ENCODE data around the gene C3orf22. TPM values are rescaled to one million over a fixed set of nuclear protein-coding genes. Genes with fewer than 3 reads are reported as not detected.

Gene C3orf22
- polyA plus RNA-seq, 1 donor from 2014 or later, result not detected

DNA sequence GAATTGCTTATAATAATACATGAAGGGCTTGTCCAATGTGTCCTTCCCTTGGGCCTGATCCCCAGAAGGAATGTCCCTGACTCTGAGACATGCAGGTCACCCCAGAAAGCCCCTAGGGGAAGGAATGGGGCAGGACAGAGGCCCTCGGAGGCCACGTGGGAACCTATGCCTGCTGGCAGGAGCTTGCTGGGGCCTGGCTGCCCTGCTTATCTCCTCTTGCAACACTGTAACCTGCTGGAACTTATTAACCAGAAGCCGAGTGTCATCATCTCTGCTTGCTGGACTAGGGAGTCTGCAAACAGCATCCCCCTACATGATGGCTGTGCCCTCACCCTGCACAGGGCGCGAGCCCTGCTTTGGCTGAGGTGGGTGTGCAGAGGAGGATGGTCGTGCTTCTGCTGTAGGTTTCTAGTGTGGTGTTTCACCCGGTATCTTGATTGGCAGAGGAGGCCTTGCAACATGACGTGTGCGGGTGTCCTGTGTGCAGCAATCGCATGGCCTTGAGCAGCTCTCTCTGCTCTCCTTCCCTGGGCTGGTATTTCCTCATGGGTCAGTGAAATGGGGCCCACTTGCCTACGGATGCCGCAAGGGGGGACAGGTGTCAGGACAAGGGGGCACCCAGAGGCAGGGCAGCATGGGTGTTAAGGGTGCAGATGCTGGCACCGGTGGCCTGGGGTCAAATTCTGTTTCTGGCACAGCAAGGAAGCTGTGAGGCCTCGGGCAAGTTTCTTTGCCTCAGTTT lies 29.8 kb downstream of the C3orf22 start:
- TF ChIP-seq SMC3 (conservative IDR thresholded peaks at IDR 0.05; ENCODE audit: poor library complexity) (no peak), POLR2AphosphoS5 (IDR thresholded peaks at IDR 0.05) (no peak), MXI1 (conservative IDR thresholded peaks at IDR 0.05; ENCODE audit: poor library complexity, severe bottlenecking) (no peak), RAD21 (conservative IDR thresholded peaks at IDR 0.05) (no peak), TAF1 (IDR thresholded peaks at IDR 0.05; ENCODE audit: low read depth) (no peak), EZH2 (IDR thresholded peaks at IDR 0.05; ENCODE audit: borderline replicate concordance, insufficient read depth, low read length, poor library complexity, severe bottlenecking) (no peak), EP300 (conservative IDR thresholded peaks at IDR 0.05; ENCODE audit: poor library complexity, severe bottlenecking) (no peak)
- TF ChIP-seq, protein P1, sequence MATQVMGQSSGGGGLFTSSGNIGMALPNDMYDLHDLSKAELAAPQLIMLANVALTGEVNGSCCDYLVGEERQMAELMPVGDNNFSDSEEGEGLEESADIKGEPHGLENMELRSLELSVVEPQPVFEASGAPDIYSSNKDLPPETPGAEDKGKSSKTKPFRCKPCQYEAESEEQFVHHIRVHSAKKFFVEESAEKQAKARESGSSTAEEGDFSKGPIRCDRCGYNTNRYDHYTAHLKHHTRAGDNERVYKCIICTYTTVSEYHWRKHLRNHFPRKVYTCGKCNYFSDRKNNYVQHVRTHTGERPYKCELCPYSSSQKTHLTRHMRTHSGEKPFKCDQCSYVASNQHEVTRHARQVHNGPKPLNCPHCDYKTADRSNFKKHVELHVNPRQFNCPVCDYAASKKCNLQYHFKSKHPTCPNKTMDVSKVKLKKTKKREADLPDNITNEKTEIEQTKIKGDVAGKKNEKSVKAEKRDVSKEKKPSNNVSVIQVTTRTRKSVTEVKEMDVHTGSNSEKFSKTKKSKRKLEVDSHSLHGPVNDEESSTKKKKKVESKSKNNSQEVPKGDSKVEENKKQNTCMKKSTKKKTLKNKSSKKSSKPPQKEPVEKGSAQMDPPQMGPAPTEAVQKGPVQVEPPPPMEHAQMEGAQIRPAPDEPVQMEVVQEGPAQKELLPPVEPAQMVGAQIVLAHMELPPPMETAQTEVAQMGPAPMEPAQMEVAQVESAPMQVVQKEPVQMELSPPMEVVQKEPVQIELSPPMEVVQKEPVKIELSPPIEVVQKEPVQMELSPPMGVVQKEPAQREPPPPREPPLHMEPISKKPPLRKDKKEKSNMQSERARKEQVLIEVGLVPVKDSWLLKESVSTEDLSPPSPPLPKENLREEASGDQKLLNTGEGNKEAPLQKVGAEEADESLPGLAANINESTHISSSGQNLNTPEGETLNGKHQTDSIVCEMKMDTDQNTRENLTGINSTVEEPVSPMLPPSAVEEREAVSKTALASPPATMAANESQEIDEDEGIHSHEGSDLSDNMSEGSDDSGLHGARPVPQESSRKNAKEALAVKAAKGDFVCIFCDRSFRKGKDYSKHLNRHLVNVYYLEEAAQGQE (IDR thresholded peaks at IDR 0.05; ENCODE audit: borderline replicate concordance), result no peak
- TF ChIP-seq, protein P2, sequence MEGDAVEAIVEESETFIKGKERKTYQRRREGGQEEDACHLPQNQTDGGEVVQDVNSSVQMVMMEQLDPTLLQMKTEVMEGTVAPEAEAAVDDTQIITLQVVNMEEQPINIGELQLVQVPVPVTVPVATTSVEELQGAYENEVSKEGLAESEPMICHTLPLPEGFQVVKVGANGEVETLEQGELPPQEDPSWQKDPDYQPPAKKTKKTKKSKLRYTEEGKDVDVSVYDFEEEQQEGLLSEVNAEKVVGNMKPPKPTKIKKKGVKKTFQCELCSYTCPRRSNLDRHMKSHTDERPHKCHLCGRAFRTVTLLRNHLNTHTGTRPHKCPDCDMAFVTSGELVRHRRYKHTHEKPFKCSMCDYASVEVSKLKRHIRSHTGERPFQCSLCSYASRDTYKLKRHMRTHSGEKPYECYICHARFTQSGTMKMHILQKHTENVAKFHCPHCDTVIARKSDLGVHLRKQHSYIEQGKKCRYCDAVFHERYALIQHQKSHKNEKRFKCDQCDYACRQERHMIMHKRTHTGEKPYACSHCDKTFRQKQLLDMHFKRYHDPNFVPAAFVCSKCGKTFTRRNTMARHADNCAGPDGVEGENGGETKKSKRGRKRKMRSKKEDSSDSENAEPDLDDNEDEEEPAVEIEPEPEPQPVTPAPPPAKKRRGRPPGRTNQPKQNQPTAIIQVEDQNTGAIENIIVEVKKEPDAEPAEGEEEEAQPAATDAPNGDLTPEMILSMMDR (IDR thresholded peaks at IDR 0.05; ENCODE audit: poor library complexity, severe bottlenecking), result no peak
- Histone ChIP-seq H3K9ac (ENCODE audit: low read length) (no peak overlapping the region), H4K20me1 (ENCODE audit: insufficient read depth) (no peaks in the 10 kb centered on the region), H3K9me3 (ENCODE audit: low read length) (no peaks in the 10 kb centered on the region), H3K4me3 (ENCODE audit: low read length) (no peak overlapping the region), H3K27me3 (ENCODE audit: insufficient read depth, low read depth, low read length) (peaks cover 10% of the 10 kb centered on the region), H3K36me3 (ENCODE audit: insufficient read depth, low read length) (no peaks in the 10 kb centered on the region), H3F3A (ENCODE audit: insufficient read depth, low read length, poor library complexity, severe bottlenecking) (no peaks in the 10 kb centered on the region), H2AFZ (ENCODE audit: low read depth, low read length) (no peak overlapping the region), H3K9me2 (ENCODE audit: insufficient read depth, low read length) (no peaks in the 10 kb centered on the region), H3K79me2 (replicated peaks; ENCODE audit: insufficient read depth, low read length) (no peaks in the 10 kb centered on the region), H3K27ac (ENCODE audit: low read length) (no peak overlapping the region), H3K4me2 (ENCODE audit: low read length) (no peak overlapping the region)

DNA sequence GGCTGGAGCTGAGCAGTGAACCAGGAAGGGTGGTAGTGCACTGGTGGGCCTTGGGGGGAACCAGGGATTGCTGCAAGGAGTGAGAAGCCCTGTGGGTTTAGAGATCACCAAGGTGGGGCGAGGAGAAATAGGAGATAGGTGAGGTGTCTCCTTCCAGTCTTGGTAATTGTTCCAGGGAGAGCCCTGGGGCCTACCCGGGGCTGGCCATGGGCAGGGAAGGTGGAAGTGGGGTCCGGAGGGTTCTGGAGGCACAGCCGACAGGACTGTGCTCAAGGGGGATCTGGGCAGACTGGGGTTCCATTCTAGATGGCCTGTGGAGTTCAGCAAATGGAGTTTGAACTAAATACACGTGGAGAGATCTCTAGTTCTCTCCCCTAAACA lies 30.3 kb downstream of the C3orf22 start:
- H3K27me3 ChIP-seq (ENCODE audit: insufficient read depth, low read depth, low read length), result peaks cover 15% of the 10 kb centered on the region
- H3K9ac ChIP-seq (ENCODE audit: low read length), result no peak overlapping the region
- no peaks in the 10 kb centered on the region for H3K79me2 ChIP-seq (replicated peaks; ENCODE audit: insufficient read depth, low read length)
- H3K9me3 ChIP-seq (ENCODE audit: low read length), result no peaks in the 10 kb centered on the region
- H4K20me1 ChIP-seq (ENCODE audit: insufficient read depth), result no peaks in the 10 kb centered on the region
- no peak overlapping the region for H3K4me3 ChIP-seq (ENCODE audit: low read length)
- no peak overlapping the region for H3K4me2 ChIP-seq (ENCODE audit: low read length)
- H3F3A ChIP-seq (ENCODE audit: insufficient read depth, low read length, poor library complexity, severe bottlenecking), result no peaks in the 10 kb centered on the region
- no peaks in the 10 kb centered on the region for H3K36me3 ChIP-seq (ENCODE audit: insufficient read depth, low read length)
- TF ChIP-seq POLR2AphosphoS5 (IDR thresholded peaks at IDR 0.05) (no peak), SMC3 (conservative IDR thresholded peaks at IDR 0.05; ENCODE audit: poor library complexity) (no peak), RAD21 (conservative IDR thresholded peaks at IDR 0.05) (no peak), EZH2 (IDR thresholded peaks at IDR 0.05; ENCODE audit: borderline replicate concordance, insufficient read depth, low read length, poor library complexity, severe bottlenecking) (no peak), TAF1 (IDR thresholded peaks at IDR 0.05; ENCODE audit: low read depth) (no peak), EP300 (conservative IDR thresholded peaks at IDR 0.05; ENCODE audit: poor library complexity, severe bottlenecking) (no peak), MXI1 (conservative IDR thresholded peaks at IDR 0.05; ENCODE audit: poor library complexity, severe bottlenecking) (no peak)
- TF ChIP-seq, protein P1 (IDR thresholded peaks at IDR 0.05; ENCODE audit: borderline replicate concordance), result no peak
- TF ChIP-seq, protein P2 (IDR thresholded peaks at IDR 0.05; ENCODE audit: poor library complexity, severe bottlenecking), result no peak
- H3K27ac ChIP-seq (ENCODE audit: low read length), result no peak overlapping the region
- no peak overlapping the region for H2AFZ ChIP-seq (ENCODE audit: low read depth, low read length)
- H3K9me2 ChIP-seq (ENCODE audit: insufficient read depth, low read length), result no peaks in the 10 kb centered on the region

Data from neural cell (in vitro differentiated cells).